ENCODE results near the gene PHF12.

GRCh38 chr17:28906706-28907438, 44.4 kb downstream of the PHF12 start:
- TF ChIP-seq CTCF (IDR thresholded peaks at IDR 0.05; ENCODE audit: low read length) (no peak), EZH2 (IDR thresholded peaks at IDR 0.05; ENCODE audit: borderline replicate concordance, low read length) (no peak)
